GM19193 (cell line): ENCODE data around the gene PPP6R2.

ENCODE experiments used
- POLR2A ChIP-seq: IDR thresholded peaks from 4 replicates; pipeline ENCODE4 v1.6.1; 2011; ENCODE audit not compliant: insufficient read depth, insufficient read length; ENCODE audit errors: extremely low read depth

The PPP6R2 gene

GRCh38 chr22:50420015-50420414, 76.9 kb downstream of the PPP6R2 start:
- TF ChIP-seq POLR2A: no peak

DNA sequence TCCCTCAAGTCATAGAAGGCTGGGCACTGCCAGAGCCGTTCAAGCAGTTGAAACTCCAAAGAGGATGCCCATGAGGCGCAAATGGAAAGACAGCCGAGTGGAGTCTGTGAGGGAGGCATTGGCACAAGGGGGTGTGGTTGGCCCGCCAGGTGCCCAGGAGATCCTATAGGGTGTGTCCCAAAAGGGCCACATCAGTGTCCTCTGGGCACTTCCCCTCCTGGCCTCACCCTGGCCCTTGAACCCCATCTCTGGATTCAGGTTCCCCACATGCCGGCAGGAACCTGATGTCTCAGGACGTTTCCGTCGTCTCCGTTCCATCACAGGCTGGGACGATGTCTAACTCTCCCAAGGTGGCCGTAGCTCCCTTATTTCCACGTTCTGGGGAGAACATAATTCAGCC, 77.5 kb downstream of the PPP6R2 start:
- TF ChIP-seq POLR2A: no peak

DNA sequence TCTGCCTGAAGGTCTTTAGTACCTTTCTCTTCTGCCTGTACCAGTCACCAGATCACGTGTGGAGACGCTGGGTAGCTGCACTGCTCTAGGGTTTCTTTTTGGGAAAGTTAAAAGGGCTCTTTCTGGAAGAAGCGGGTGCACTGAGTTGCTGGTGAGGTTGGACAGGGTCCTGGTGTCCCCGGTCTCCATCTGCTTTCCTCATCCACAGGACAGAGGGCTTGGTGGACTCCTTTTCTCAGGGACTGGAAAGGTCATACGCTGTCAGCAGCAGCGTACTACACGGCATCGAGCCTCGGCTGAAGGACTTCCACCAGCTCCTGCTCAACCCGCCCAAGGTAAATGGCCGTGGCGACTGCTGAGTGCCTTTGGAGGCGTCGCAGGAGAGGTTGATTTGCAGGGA, 78.9 kb downstream of the PPP6R2 start:
- no peak for TF ChIP-seq POLR2A

DNA sequence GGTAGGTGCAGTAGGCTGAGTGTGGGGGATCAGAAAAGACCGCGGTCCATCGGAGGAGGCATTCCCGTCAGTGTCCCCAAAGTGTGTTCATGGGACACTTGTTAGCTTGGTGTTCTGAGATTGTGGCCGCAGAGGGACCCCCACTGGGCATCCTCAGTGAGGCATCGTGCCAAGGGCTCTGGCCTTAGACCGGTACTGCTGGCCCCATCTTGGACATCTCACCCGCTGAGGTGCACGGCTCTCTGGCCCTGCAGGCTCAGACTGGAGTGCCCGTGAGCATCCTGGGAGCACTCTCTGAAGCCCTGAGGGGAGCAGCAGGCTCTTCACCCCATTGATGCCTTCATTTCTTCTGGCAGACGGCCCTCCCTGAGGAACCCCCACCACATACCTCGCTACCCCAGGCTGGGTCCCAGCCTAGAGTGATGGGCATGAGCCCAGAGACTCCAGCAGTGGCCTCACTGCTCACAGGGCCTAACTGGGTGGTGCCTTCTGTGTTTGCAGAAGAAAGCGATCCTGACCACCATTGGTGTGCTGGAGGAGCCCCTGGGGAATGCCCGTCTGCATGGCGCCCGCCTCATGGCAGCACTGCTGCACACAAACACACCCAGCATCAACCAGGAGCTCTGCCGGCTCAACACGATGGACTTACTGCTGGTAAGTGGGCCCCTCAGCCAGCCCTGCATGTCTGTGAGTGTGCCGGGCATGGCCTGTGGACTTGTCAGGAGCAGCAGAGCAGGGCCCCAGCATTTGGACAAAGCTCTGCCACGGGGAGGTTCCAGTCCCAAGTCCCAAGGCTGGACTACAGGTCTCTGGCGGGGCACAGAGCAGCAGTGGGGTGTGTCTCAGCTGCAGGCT, 80.1 kb downstream of the PPP6R2 start:
- TF ChIP-seq POLR2A: no peak

DNA sequence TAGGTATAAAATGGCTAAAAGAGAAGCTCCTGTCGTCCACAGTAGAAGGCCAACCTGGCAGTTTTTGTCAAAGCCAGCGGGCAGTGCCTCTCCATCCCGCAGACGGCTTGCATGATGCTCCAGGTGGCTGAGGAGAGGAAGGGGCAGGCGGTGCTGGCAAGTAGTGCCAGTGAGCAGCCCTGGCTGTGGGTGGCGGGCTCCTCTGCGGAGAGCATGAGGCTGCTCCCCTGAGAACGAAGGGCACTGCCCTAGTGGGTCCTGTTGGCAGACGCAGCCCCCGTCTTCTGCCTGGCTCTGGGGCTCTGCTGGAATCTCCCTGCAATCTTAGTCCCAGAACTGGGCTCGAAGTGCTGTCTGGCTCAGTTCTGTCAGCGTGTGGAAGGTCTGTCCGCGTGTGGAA, 80.8 kb downstream of the PPP6R2 start:
- no peak for TF ChIP-seq POLR2A

GRCh38 chr22:50425179-50425916, 82.2 kb downstream of the PPP6R2 start:
- no peak for TF ChIP-seq POLR2A

DNA sequence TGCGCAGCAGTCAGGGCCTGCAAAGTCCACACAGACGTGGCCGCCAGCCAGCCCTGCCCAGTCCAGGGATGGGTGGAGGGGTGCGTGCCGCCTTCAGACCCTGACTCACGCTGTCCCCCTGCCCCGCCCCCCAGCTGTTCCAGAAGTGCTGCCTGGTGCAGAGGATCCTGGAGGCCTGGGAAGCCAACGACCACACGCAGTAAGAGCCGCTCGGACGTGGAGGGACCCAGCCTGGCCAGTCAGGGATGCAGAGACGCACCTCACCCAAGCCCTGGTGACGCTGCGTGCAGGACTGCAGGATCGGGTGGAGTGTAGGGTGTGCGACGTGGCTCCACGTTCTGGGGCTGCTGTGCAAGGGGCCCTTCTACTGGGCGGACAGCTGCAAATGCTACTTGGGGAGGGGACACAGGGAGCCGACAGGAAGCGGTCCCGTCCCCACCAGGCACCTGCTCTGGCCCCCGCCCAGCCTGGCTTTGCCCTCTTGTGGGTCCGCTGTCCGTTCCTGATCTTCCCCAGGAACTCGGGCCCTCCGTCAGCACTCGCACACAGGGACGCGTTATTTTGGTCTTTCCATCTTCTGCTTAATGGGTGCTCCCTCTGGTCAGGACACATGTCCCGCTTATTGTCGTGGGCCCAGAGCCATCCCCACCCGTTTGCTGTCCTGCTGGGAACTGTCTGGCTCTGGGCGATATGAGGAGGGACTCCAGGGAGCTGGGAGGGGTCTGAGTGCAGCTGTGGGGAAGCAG, 89.2 kb downstream of the PPP6R2 start:
- no peak for TF ChIP-seq POLR2A

DNA sequence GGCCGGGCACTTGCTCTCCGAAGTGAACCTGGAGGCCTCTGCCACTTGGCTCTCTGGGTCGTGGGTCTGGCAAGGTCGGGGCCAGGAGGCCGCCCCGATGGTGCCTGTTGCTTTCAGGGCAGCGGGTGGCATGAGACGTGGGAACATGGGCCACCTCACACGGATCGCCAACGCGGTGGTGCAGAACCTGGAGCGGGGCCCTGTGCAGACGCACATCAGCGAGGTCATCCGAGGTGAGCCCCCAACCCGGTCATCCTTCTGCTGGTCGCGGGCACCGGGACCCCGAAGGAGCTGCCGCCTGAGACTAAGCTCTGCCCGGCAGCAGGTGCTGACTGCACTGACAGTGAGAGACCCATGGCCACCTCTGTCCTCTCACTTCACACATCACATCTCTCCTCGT, 91.7 kb downstream of the PPP6R2 start:
- TF ChIP-seq POLR2A: no peak

DNA sequence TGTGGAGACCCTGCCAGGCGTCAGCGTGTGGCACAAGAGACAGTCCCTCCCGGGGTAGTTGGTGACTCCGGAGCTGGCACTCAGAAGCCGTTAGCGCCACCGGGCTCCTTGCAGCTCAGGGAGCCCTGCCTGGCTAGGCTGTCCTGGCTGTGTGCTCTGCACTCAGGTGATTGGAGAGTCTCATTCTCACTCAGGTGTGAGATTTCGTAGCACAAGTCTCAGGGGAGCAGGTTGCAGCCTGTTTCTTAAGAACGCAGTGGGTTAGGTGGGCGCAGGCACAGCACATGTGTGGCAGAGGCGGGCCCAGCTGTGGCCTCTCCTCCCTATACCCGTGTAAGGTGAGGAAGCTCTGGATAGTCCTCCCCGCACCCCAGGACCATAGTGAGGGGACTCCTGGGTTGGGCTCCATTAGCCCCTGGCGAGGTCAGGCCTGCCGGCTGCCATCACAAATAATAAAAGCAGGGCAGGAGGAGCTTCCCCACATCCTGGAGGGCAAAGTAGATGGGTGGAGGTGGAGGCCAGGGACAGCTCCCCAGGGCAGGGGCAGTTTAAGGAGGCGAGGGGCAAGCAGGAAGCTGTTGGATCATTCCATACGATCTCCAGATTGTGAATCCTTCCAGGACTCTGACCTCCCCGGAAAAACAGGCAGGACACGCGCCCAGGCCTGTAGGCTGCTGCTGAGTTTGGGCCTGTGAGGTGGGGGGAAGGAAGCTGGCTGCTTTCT, 92.3 kb downstream of the PPP6R2 start:
- no peak for TF ChIP-seq POLR2A

- TF ChIP-seq POLR2A: no peak
Observed at GRCh38 chr22:50436015-50436830, 93.1 kb downstream of the PPP6R2 start.

GRCh38 chr22:50436841-50437341, 93.8 kb downstream of the PPP6R2 start:
- TF ChIP-seq POLR2A: no peak

DNA sequence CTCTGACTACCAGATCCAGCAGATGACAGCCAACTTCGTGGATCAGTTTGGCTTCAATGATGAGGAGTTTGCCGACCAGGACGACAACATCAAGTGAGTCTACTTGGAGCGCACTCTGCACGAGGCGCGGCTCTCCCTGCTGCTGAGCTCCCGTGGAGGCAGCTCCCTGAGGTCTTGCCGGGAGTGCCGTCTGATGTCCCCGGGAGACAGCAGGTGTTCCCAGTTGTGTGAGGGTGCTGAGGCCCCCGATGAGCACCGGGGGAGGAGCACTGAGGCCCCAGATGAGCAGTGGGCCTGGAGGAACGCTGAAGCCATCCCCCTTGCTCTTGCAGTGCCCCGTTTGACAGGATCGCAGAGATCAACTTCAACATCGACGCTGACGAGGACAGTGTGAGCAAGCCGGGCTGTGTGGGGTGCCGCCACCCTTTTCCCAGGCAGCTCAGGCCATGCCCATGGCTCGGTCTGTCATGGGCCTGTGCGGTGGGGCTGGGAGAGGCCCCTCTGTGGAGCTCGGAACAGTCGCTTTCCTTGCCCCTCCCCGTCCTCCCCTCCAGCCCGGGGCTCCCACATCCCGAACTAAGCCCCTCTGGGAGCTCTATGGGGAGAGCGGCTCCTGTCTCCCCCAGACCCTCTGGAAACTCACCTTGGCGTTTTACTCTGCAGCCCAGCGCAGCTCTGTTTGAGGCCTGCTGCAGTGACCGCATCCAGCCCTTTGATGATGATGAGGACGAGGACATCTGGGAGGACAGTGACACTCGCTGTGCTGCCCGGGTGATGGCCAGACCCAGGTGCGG, 94.6 kb downstream of the PPP6R2 start:
- no peak for TF ChIP-seq POLR2A
